Adrenal gland (tissue), 12 donors: ENCODE measurements around the gene TPRN. TPM values are rescaled to one million over a fixed set of nuclear protein-coding genes. Genes with fewer than 3 reads are reported as not detected.
A peak's percentile ranks its signal among the peaks of the same experiment; 100 is the strongest.

Experiments
- DNase-seq, 7 donors: peaks; one replicate each; pipeline ENCODE4 v3.0.0-alpha.2; 2019 to 2020
- H3K27ac ChIP-seq, 5 donors: fragments of 200-600 bp; sonication (generic) in 4 of 5; 1 replicate in 3 of 5; 2 replicates in 2 of 5; pipeline versions ENCODE4 v1.5.1 to v1.8.0; 2016 to 2020; ENCODE audit warnings: mild to moderate bottlenecking in 1 of 5
- H3K27me3 ChIP-seq: fragments of 200-600 bp; 2 replicates; pipeline ENCODE4 v1.8.0; 2021
- H3K36me3 ChIP-seq, 2 donors: fragments of 200-600 bp; replicated peaks in 1 of 2; 1 replicate in 1 of 2; 2 replicates in 1 of 2; pipeline versions ENCODE4 v1.5.1 to v1.8.0; 2018 to 2022
- H3K4me1 ChIP-seq, 2 donors: fragments of 200-600 bp; replicated peaks in 1 of 2; 1 replicate in 1 of 2; 2 replicates in 1 of 2; pipeline versions ENCODE4 v1.5.1 to v1.8.0; 2018 to 2021
- H3K4me3 ChIP-seq, 4 donors: fragments of 200-600 bp; sonication (generic) in 3 of 4; one replicate each; pipeline ENCODE4 v1.5.1; 2016 to 2018
- H3K9me3 ChIP-seq, 3 donors: fragments of 200-600 bp; sonication (generic) in 1 of 3; replicated peaks in 1 of 3; 1 replicate in 2 of 3; 2 replicates in 1 of 3; pipeline versions ENCODE4 v1.5.1 to v1.8.0; 2016 to 2021
- CTCF ChIP-seq, 6 experiments: fragments of 450-650 bp in 4 of 6; fragments of 200-600 bp in 2 of 6; sonication (generic) in 1 of 6; IDR thresholded peaks; 1 replicate in 5 of 6; 2 replicates in 1 of 6; pipeline versions ENCODE4 v1.5.1 to v1.8.0; 2016 to 2021; ENCODE audit warnings: antibody characterized with exemption in 6 of 6, mild to moderate bottlenecking in 2 of 6, moderate library complexity in 1 of 6
- POLR2A ChIP-seq, 2 donors: fragments of 450-650 bp; IDR thresholded peaks; one replicate each; pipeline ENCODE4 v1.6.1; 2017; ENCODE audit warnings: antibody characterized with exemption in 2 of 2, mild to moderate bottlenecking in 2 of 2, moderate library complexity in 1 of 2
- WGBS, 4 donors: extraction: QIAGEN DNeasy Blood & Tissue Kit in 2 of 4; methylation state at CpG; one replicate each; pipeline versions ENCODE4 v1.1.5 to v1.1.7; 2013 to 2017; 5-methylcytosine and 5-hydroxymethylcytosine counted together
- intact Hi-C, 2 donors: fragments of 100-400 bp; cut with DNase I; formaldehyde crosslinking; loops; one replicate each; pipeline versions ENCODE4 v1.14.1 to v1.15.0; 2022 to 2023
- polyA plus RNA-seq, 3 donors: library from polyadenylated mRNA; stranded (reverse); fragments of 200-250 nt in 2 of 3; fragments of 350-450 nt in 1 of 3; fragmentation: Illumina TruSeq in 1 of 3; extraction: RNeasy Lipid Tissue Mini Kit (QIAGEN cat#74804) in 1 of 3; gene quantifications; one replicate each; pipeline ENCODE4 v1.2.3, GENCODE V29; 2013 to 2014
- total RNA-seq, 9 donors: library from RNA; depleted of rRNA in 4 of 9; stranded (reverse); fragments of >200 nt in 4 of 9; fragments of 120-200 nt in 1 of 9; fragmentation: NEBNext Ultra II Directional in 1 of 9; extraction: Animal tissue kit (Norgen Biotek cat#: 25700) in 1 of 9; gene quantifications; one replicate each; pipeline versions ENCODE4 v1.1.0 to v1.2.4, GENCODE V29; 2013 to 2023
- donor health status: healthy with polysubstance abuse.
- donor health status: Bipolar disorder and iron deficiency.
- donor health status: DM: yes; HTN: yes; CAD: no.
- donor health status: DM: no; HTN: no; CAD: no.
- donor health status: DM: no; HTN: no; CAD: no.
- donor health status: DM: yes; HTN: yes; CAD: no.

TPRN gene
- total and polyA plus RNA-seq, 12 donors, result 1.4 to 23.5 (median 8.5) TPM

- Histone ChIP-seq H3K27ac (no peak overlapping the region), H3K4me3 (no peak overlapping the region), H3K4me1 (peaks cover 13 to 20% of the 10 kb centered on the region in 2 donors), H3K9me3 (no peaks in the 10 kb centered on the region), H3K27me3 (peaks cover 40% of the 10 kb centered on the region), H3K36me3 (no peaks in the 10 kb centered on the region)
- WGBS, 4 donors, result 58 to 68% (median 60%) methylated on average over 13 to 21 of the region's 21 CpGs
- intact Hi-C loops, result no loop called here
- no peak for DNase-seq
- TF ChIP-seq CTCF (IDR thresholded peaks at IDR 0.05) (no peak), POLR2A (IDR thresholded peaks at IDR 0.05) (no peak)
Observed at GRCh38 chr9:137172901-137173795, 27.4 kb downstream of the TPRN start.

- peaks cover 10 to 20% of the 10 kb centered on the region in 2 donors for H3K4me1 ChIP-seq
- no peaks in the 10 kb centered on the region for H3K36me3 ChIP-seq
- DNase-seq, result no peak
- no peak for TF ChIP-seq CTCF (IDR thresholded peaks at IDR 0.05)
- no peak for TF ChIP-seq POLR2A (IDR thresholded peaks at IDR 0.05)
- H3K4me3 ChIP-seq, result no peak overlapping the region
- peaks cover 58% of the 10 kb centered on the region for H3K27me3 ChIP-seq
- H3K9me3 ChIP-seq, result no peaks in the 10 kb centered on the region
- no peak overlapping the region for H3K27ac ChIP-seq
- intact Hi-C loops, result no loop called here
- 66 to 81% (median 79%) methylated on average over 7 to 22 of the region's 22 CpGs for WGBS, 4 donors
Observed at GRCh38 chr9:137171149-137171900, 29.2 kb downstream of the TPRN start.

GRCh38 chr9:137170486-137171148, 29.9 kb downstream of the TPRN start:
- peaks cover 10 to 20% of the 10 kb centered on the region in 2 donors for H3K4me1 ChIP-seq
- intact Hi-C loops, result no loop called here
- TF ChIP-seq POLR2A (IDR thresholded peaks at IDR 0.05), result no peak
- TF ChIP-seq CTCF (IDR thresholded peaks at IDR 0.05), result no peak
- H3K4me3 ChIP-seq, result no peak overlapping the region
- H3K36me3 ChIP-seq, result no peaks in the 10 kb centered on the region
- H3K9me3 ChIP-seq, result no peaks in the 10 kb centered on the region
- H3K27ac ChIP-seq, result no peak overlapping the region
- peaks cover 65% of the 10 kb centered on the region for H3K27me3 ChIP-seq
- DNase-seq, result no peak
- 33 to 42% (median 38%) methylated on average over 6 to 14 of the region's 14 CpGs for WGBS, 4 donors

GRCh38 chr9:137169896-137170358, 30.6 kb downstream of the TPRN start, which contains the start of gene LRRC26:
TSS of gene LRRC26 (minus strand) at chr9:137170051. CDS start at chr9:137169943, 108 bp downstream.
- Histone ChIP-seq H3K4me1 (peaks cover 10 to 20% of the 10 kb centered on the region in 2 donors), H3K9me3 (no peaks in the 10 kb centered on the region), H3K4me3 (peak within 1 kb of the TSS in 1 of 4 donors; percentile 23), H3K27ac (no peak within 1 kb of the TSS), H3K27me3 (peaks cover 72% of the 10 kb centered on the region), H3K36me3 (no peaks in the 10 kb centered on the region)
- TF ChIP-seq POLR2A (IDR thresholded peaks at IDR 0.05), result no peak
- no peak for TF ChIP-seq CTCF (IDR thresholded peaks at IDR 0.05)
- DNase-seq, result no peak
- intact Hi-C loops, result no loop called here
- WGBS, 4 donors, result 5 to 39% (median 8%) methylated on average over 11 to 41 of the region's 41 CpGs
